GM13977 (cell line): Measurements from ENCODE around the gene DPM1.

Source experiments
- DNase-seq: peaks from one replicate; pipeline ENCODE4 v3.0.0; 2012; ENCODE audit warnings: low spot score
- CTCF ChIP-seq: IDR thresholded peaks from 2 replicates; pipeline ENCODE4 v1.5.1; 2012; ENCODE audit warnings: mild to moderate bottlenecking, control low read depth; ENCODE audit not compliant: insufficient read depth; ENCODE audit errors: extremely low read depth, missing control alignments
- in situ Hi-C: fragments of 300-500 bp; cut with MboI; formaldehyde crosslinking; loops from one replicate; pipeline ENCODE4 v1.12.0; 2022; ENCODE audit warnings: low sequenced_read_pairs, low pct_unique_long_range_greater_than_20kb, mixed read lengths, inconsistent platforms; ENCODE audit not compliant: unreplicated experiment

DPM1 gene

DNA sequence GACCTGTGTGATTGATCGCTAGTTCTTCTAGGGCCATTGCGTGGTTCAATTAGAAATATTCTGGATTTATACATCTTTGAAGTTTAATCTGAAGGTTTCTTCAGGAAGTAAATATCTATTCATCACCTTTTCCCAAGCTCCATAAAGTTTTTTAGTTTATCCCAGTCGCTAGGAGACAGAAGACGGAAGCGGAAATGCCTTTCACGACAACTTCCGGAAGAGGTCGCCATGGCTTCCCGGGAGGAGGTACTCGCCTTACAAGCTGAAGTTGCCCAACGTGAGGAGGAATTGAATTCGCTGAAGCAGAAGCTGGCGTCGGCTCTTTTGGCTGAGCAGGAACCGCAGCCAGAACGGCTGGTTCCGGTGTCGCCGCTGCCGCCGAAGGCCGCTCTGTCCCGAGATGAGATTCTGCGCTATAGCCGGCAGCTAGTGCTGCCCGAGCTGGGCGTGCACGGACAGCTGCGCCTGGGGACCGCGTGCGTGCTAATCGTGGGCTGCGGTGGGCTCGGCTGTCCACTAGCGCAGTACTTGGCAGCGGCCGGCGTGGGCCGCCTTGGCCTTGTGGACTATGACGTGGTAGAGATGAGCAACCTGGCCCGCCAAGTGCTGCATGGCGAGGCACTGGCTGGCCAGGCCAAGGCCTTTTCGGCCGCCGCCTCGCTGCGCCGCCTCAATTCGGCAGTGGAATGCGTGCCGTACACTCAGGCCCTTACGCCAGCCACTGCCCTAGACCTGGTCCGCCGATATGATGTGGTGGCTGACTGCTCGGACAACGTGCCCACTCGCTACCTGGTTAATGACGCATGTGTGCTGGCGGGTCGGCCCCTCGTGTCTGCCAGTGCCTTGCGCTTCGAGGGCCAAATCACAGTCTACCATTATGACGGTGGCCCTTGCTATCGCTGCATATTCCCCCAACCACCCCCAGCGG is 547 bp upstream of the DPM1 start, which contains the start of gene MOCS3:
Gene MOCS3, plus strand, starts transcription at position 204 of the 928 bp plus-strand sequence. Its CDS starts 25 bp downstream, at position 229.
- no peak for TF ChIP-seq CTCF
- in situ Hi-C loops = no loop called here

DNA sequence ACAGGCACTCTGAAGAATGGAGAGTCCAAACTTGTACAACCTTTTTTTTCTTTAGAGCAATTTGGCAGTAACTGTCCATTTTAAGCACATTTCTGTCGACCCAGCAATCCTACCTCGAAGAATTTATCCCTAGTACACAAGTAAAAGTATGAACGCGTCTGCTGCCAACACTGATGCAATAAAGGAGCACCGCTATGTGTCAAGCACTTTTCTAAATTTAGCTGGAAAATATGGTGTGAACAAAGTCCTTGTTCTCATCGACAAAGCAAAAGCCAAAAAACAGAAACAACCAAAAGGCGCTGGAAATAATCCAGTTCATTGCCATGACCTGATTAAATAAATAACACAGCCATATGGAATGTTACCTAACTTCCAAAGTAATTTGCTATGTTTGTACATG is 1.1 kb downstream of the DPM1 start:
- in situ Hi-C loops = no loop called here
- TF ChIP-seq CTCF = no peak
- DNase-seq = no peak

More for the DNA sequence above, 547 bp upstream of the DPM1 start, which contains the start of gene MOCS3:
- peak; percentile 86 for DNase-seq

- in situ Hi-C loops = no loop called here
- TF ChIP-seq CTCF = no peak
- DNase-seq = no peak
Measured at GRCh38 chr20:50953821-50954220, 4.5 kb downstream of the DPM1 start.

DNA sequence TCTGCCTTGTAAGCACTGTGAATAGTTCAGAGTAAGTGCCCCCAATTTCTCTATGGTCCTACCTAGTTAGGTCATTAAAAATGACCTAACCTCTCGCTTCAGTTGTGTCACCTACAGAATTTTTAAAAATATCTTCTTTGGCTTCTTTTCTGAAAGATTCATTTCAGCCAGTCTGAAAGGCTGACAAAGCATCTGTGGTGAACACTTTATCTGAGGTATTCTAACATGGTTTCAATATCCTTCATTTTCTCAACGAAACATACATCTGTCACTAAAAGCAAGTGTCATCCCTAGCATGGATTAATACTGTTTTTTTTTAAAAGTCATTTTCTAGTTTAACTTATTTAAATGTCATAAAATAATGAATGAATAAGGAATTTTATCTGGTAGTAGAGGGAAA is 5.1 kb downstream of the DPM1 start:
- TF ChIP-seq CTCF = no peak
- no peak for DNase-seq
- in situ Hi-C loops = no loop called here

- DNase-seq = no peak
- no peak for TF ChIP-seq CTCF
- in situ Hi-C loops = no loop called here
Measured at GRCh38 chr20:50948132-50948785, 10.1 kb downstream of the DPM1 start.

GRCh38 chr20:50943069-50943468 is 15.3 kb downstream of the DPM1 start:
- no peak for DNase-seq
- no peak for TF ChIP-seq CTCF
- in situ Hi-C loops = no loop called here
